Measurements from ENCODE around the gene EML4. TPM values are rescaled to one million over a fixed set of nuclear protein-coding genes. Genes with fewer than 3 reads are reported as not detected.

The EML4 gene
- total and polyA plus RNA-seq, 9 of the 15 experiments (the other 6 are each of a cell fraction or from before 2014, with no cell fraction given) = 14.7 to 48.3 (median 36.5) TPM

DNA sequence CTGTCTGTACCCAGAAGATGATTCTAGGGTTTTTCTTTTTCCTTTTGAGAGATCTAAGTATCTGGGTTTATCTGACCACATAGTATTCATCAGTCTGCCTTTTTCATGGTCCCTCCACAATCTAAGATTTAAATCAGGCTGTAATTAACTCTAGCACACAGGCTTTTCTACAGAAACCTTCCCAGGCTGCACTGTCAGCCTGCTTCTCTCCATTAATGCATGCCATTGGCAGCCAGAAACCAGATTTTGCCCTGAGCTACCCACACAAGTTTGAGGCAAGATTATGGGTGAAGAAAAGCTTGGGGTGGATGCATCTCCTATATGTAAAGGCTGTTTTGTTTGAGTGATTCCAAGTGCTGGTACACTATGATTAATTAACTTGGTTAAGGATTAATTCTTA lies 45.7 kb upstream of the EML4 start:
- intact Hi-C loops (cut with micrococcal nuclease) (no loop called here), in situ Hi-C loops (cut with MboI) (no loop called here)
- H2AFZ ChIP-seq (ENCODE audit: low read depth, low read length) = no peak overlapping the region
- H3K4me2 ChIP-seq (ENCODE audit: insufficient read depth, low read length) = no peak overlapping the region
- BruUV-seq (replicated peaks) = no TSS peak
- H3K9ac ChIP-seq (ENCODE audit: insufficient read depth in 1 of 2, low read depth in 2 of 2, low read length in 2 of 2) = no peak overlapping the region
- peaks cover 7 to 8% of the 10 kb centered on the region in 2 experiments; a peak in 3 of 5 replicates for H3K4me1 ChIP-seq (replicated peaks in 1 of 2; ENCODE audit: control insufficient read depth in 2 of 2, insufficient read depth in 2 of 2, low read length in 2 of 2)
- H3K27ac ChIP-seq (ENCODE audit: extremely low read depth, low read depth, low read length) = no peak overlapping the region
- H3K9me1 ChIP-seq (ENCODE audit: control insufficient read depth, insufficient read depth, low read length) = no peaks in the 10 kb centered on the region
- H3K4me3 ChIP-seq = no peak overlapping the region
- peaks cover 8% of the 10 kb centered on the region in 2 experiments; a peak in 3 of 5 replicates for H3K27me3 ChIP-seq (ENCODE audit: control insufficient read depth in 2 of 2, insufficient read depth in 2 of 2, low read length in 2 of 2)
- DNase-seq (ENCODE audit: extremely low read depth in 1 of 4, low spot score in 3 of 4) (no peak), ATAC-seq (no peak), FAIRE-seq (no peak)
- H4K20me1 ChIP-seq (replicated peaks; ENCODE audit: control insufficient read depth, insufficient read depth, low read length) = no peaks in the 10 kb centered on the region
- CTCF ChIA-PET (ENCODE audit: low intra/inter-chr PET ratio) = no interaction called here
- no peaks in the 10 kb centered on the region for H3K9me3 ChIP-seq (replicated peaks; ENCODE audit: control insufficient read depth, insufficient read depth, low read depth, low read length)
- POLR2A ChIA-PET = interaction anchor here (0.6 kb wide), 1 partner anchor 129 kb away, joined by 3 read pairs; no protein-coding TSS in a partner anchor
- no peaks in the 10 kb centered on the region for H3K36me3 ChIP-seq (ENCODE audit: control insufficient read depth, insufficient read depth, low read length)
- H3K79me2 ChIP-seq (ENCODE audit: control insufficient read depth, insufficient read depth, low read length) = no peaks in the 10 kb centered on the region
- TF ChIP-seq ZBTB1 (CRISPR knock-in tag; IDR thresholded peaks at IDR 0.05; ENCODE audit: borderline replicate concordance, low read depth) (no peak), RBFOX2 (IDR thresholded peaks at IDR 0.05; ENCODE audit: low read depth, low read length) (no peak), COPS2 (conservative IDR thresholded peaks at IDR 0.05) (no peak), HDAC3 (IDR thresholded peaks at IDR 0.05; ENCODE audit: borderline replicate concordance, partially characterized antibody) (no peak), CHD2 (IDR thresholded peaks at IDR 0.05; ENCODE audit: low read depth, low read length) (no peak), NFIC (IDR thresholded peaks at IDR 0.05) (no peak), TSHZ1 (CRISPR knock-in tag; IDR thresholded peaks at IDR 0.05) (no peak), ELK3 (CRISPR knock-in tag; IDR thresholded peaks at IDR 0.05) (no peak), RBM14 (IDR thresholded peaks at IDR 0.05; ENCODE audit: borderline replicate concordance, insufficient read depth, low read depth, low read length) (no peak), ZNF561 (CRISPR knock-in tag; conservative IDR thresholded peaks at IDR 0.05) (no peak), ZHX1 (conservative IDR thresholded peaks at IDR 0.05; ENCODE audit: low read length) (no peak)
- TF ChIP-seq, protein P1, sequence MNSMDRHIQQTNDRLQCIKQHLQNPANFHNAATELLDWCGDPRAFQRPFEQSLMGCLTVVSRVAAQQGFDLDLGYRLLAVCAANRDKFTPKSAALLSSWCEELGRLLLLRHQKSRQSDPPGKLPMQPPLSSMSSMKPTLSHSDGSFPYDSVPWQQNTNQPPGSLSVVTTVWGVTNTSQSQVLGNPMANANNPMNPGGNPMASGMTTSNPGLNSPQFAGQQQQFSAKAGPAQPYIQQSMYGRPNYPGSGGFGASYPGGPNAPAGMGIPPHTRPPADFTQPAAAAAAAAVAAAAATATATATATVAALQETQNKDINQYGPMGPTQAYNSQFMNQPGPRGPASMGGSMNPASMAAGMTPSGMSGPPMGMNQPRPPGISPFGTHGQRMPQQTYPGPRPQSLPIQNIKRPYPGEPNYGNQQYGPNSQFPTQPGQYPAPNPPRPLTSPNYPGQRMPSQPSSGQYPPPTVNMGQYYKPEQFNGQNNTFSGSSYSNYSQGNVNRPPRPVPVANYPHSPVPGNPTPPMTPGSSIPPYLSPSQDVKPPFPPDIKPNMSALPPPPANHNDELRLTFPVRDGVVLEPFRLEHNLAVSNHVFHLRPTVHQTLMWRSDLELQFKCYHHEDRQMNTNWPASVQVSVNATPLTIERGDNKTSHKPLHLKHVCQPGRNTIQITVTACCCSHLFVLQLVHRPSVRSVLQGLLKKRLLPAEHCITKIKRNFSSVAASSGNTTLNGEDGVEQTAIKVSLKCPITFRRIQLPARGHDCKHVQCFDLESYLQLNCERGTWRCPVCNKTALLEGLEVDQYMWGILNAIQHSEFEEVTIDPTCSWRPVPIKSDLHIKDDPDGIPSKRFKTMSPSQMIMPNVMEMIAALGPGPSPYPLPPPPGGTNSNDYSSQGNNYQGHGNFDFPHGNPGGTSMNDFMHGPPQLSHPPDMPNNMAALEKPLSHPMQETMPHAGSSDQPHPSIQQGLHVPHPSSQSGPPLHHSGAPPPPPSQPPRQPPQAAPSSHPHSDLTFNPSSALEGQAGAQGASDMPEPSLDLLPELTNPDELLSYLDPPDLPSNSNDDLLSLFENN (IDR thresholded peaks at IDR 0.05; ENCODE audit: low read depth in 2 of 2, low read length in 2 of 2) = no peak
